ENCODE data around the gene MMP27. TPM values are rescaled to one million over a fixed set of nuclear protein-coding genes. Genes with fewer than 3 reads are reported as not detected.
A peak's percentile ranks its signal among the peaks of the same experiment; 100 is the strongest.

MMP27 gene
- total RNA-seq, 4 donors from 2014 or later, result not detected

- H3K27ac ChIP-seq, result no peak overlapping the region
- no peak overlapping the region for H3K4me3 ChIP-seq
- H3K9me3 ChIP-seq, result no peaks in the 10 kb centered on the region
- 0 to 27% methylated on average over 1 of the region's 1 CpG for WGBS, 2 donors (ENCODE audit: low coverage in 1 of 2)
- no peaks in the 10 kb centered on the region for H3K27me3 ChIP-seq
- peaks cover 0 to 12% (median 0%) of the 10 kb centered on the region in 3 donors for H3K4me1 ChIP-seq
- TF ChIP-seq EP300 (IDR thresholded peaks at IDR 0.05), result no peak
- TF ChIP-seq CTCF (IDR thresholded peaks at IDR 0.05), result no peak
- no peak for TF ChIP-seq POLR2A (IDR thresholded peaks at IDR 0.05)
- TF ChIP-seq POLR2AphosphoS5 (IDR thresholded peaks at IDR 0.05), result no peak
- ATAC-seq, result peak; percentile 95
- no peaks in the 10 kb centered on the region for H3K36me3 ChIP-seq
Observed at GRCh38 chr11:102680945-102681344, 24.6 kb downstream of the MMP27 start.

- Histone ChIP-seq H3K36me3 (no peaks in the 10 kb centered on the region), H3K4me1 (peaks cover 0 to 5% (median 0%) of the 10 kb centered on the region in 3 donors), H3K27me3 (no peaks in the 10 kb centered on the region), H3K4me3 (no peak overlapping the region), H3K9me3 (no peaks in the 10 kb centered on the region), H3K27ac (no peak overlapping the region)
- whole genome bisulfite sequencing, 2 donors (ENCODE audit: low coverage in 1 of 2), result 44 to 69% methylated on average over 1 of the region's 2 CpGs
- ATAC-seq, result no peak
- TF ChIP-seq EP300 (IDR thresholded peaks at IDR 0.05), result no peak
- TF ChIP-seq CTCF (IDR thresholded peaks at IDR 0.05), result no peak
- TF ChIP-seq POLR2A (IDR thresholded peaks at IDR 0.05), result no peak
- no peak for TF ChIP-seq POLR2AphosphoS5 (IDR thresholded peaks at IDR 0.05)
Observed at GRCh38 chr11:102678022-102678421, 27.5 kb downstream of the MMP27 start.

- WGBS, 2 donors (ENCODE audit: low coverage in 1 of 2), result 83% methylated on average over 1 of the region's 2 CpGs; no CpG with 5 or more reads in 1 of the 2 donors
- no peak overlapping the region for H3K27ac ChIP-seq
- ATAC-seq, result no peak
Observed at GRCh38 chr11:102676084-102676483, 29.5 kb downstream of the MMP27 start.

GRCh38 chr11:102669664-102670063 is 35.9 kb downstream of the MMP27 start:
- no peaks in the 10 kb centered on the region for H3K4me1 ChIP-seq
- WGBS, 2 donors (ENCODE audit: low coverage in 1 of 2), result 65 to 84% methylated on average over 2 to 3 of the region's 3 CpGs
- H3K4me3 ChIP-seq, result no peak overlapping the region
- H3K9me3 ChIP-seq, result no peaks in the 10 kb centered on the region
- no peaks in the 10 kb centered on the region for H3K27me3 ChIP-seq
- TF ChIP-seq EP300 (IDR thresholded peaks at IDR 0.05), result no peak
- no peak for TF ChIP-seq POLR2A (IDR thresholded peaks at IDR 0.05)
- no peak for TF ChIP-seq POLR2AphosphoS5 (IDR thresholded peaks at IDR 0.05)
- TF ChIP-seq CTCF (IDR thresholded peaks at IDR 0.05), result no peak
- no peaks in the 10 kb centered on the region for H3K36me3 ChIP-seq
- ATAC-seq, result no peak
- no peak overlapping the region for H3K27ac ChIP-seq

More at GRCh38 chr11:102676084-102676483, 29.5 kb downstream of the MMP27 start:
- Histone ChIP-seq H3K36me3 (no peaks in the 10 kb centered on the region), H3K4me3 (no peak overlapping the region), H3K4me1 (peaks cover 0 to 5% (median 0%) of the 10 kb centered on the region in 3 donors), H3K27me3 (no peaks in the 10 kb centered on the region), H3K9me3 (no peaks in the 10 kb centered on the region)
- TF ChIP-seq EP300 (IDR thresholded peaks at IDR 0.05), result no peak
- TF ChIP-seq POLR2AphosphoS5 (IDR thresholded peaks at IDR 0.05), result no peak
- TF ChIP-seq CTCF (IDR thresholded peaks at IDR 0.05), result no peak
- no peak for TF ChIP-seq POLR2A (IDR thresholded peaks at IDR 0.05)

GRCh38 chr11:102666331-102666957 is 39.1 kb downstream of the MMP27 start:
- H3K4me1 ChIP-seq, result no peaks in the 10 kb centered on the region
- H3K27me3 ChIP-seq, result no peaks in the 10 kb centered on the region
- H3K4me3 ChIP-seq, result no peak overlapping the region
- 3 to 15% methylated on average over 4 of the region's 4 CpGs for WGBS, 2 donors (ENCODE audit: low coverage in 1 of 2)
- H3K9me3 ChIP-seq, result no peaks in the 10 kb centered on the region
- peak; percentile 57 to 77 (median 71) for TF ChIP-seq CTCF (IDR thresholded peaks at IDR 0.05)
- no peak for TF ChIP-seq POLR2AphosphoS5 (IDR thresholded peaks at IDR 0.05)
- H3K36me3 ChIP-seq, result no peaks in the 10 kb centered on the region
- H3K27ac ChIP-seq, result no peak overlapping the region
- ATAC-seq, result no peak

Measured in gastroesophageal sphincter (tissue), 4 donors.